HepG2 (cell line): ENCODE data around the gene GNG7. TPM values are rescaled to one million over a fixed set of nuclear protein-coding genes. Genes with fewer than 3 reads are reported as not detected.
A peak's percentile ranks its signal among the peaks of the same experiment; 100 is the strongest.

Source experiments
- DRAP1 ChIP-seq: IDR thresholded peaks from 2 replicates; pipeline ENCODE4 v1.6.1; 2016; ENCODE audit warnings: missing genetic modification reagents, missing compliant biosample characterization
- FOXA3 ChIP-seq: IDR thresholded peaks from 2 replicates; pipeline ENCODE4 v1.6.1; 2016; ENCODE audit warnings: missing genetic modification reagents, missing compliant biosample characterization
- GATA4 ChIP-seq: sonication (generic); IDR thresholded peaks from 2 replicates; pipeline ENCODE4 v1.6.1; 2016; ENCODE audit warnings: antibody characterized with exemption, low read depth, borderline replicate concordance
- KLF11 ChIP-seq: IDR thresholded peaks from 2 replicates; pipeline ENCODE4 v1.6.1; 2016; ENCODE audit warnings: missing compliant biosample characterization
- KLF6 ChIP-seq: IDR thresholded peaks from 2 replicates; pipeline ENCODE4 v1.8.0; 2016; ENCODE audit warnings: missing biosample characterization, missing genetic modification reagents
- PRDM15 ChIP-seq: sonication (generic); formaldehyde crosslinking; IDR thresholded peaks from 2 replicates; pipeline ENCODE4 v1.4.0; 2020; ENCODE audit warnings: missing genetic modification reagents
- TFAP4 ChIP-seq: sonication (generic); IDR thresholded peaks from 2 replicates; pipeline ENCODE4 v1.6.1; 2016; ENCODE audit warnings: low read depth, borderline replicate concordance
- THAP11 ChIP-seq: IDR thresholded peaks from 2 replicates; pipeline ENCODE4 v1.6.1; 2016; ENCODE audit warnings: missing biosample characterization, missing genetic modification reagents
- ZNF678 ChIP-seq: sonication (generic); formaldehyde crosslinking; IDR thresholded peaks from 2 replicates; pipeline ENCODE4 v1.4.0; 2020; ENCODE audit warnings: mild to moderate bottlenecking, missing genetic modification reagents
- ZNF713 ChIP-seq: sonication (generic); formaldehyde crosslinking; IDR thresholded peaks from 2 replicates; pipeline ENCODE4 v1.4.0; 2020; ENCODE audit warnings: mild to moderate bottlenecking, missing genetic modification reagents
- polyA plus RNA-seq, 8 experiments: library from polyadenylated mRNA; depleted of rRNA in 3 of 8; stranded (reverse) in 7 of 8; unstranded in 1 of 8; fragments of >200 nt; fragmentation: Illumina TruSeq in 4 of 8; extraction: Trizol in 4 of 8; gene quantifications; 2 replicates each; pipeline versions ENCODE4 v1.2.1 to v1.2.3, GENCODE V29; 2011 to 2016; ENCODE audit warnings: low read depth in 4 of 8, missing spikeins in 1 of 8, mixed read lengths in 1 of 8; ENCODE audit not compliant: insufficient read depth in 1 of 8
- total RNA-seq, 5 experiments: library from RNA; depleted of rRNA; stranded (reverse); fragments of >200 nt; fragmentation: Illumina TruSeq; extraction: Trizol; gene quantifications; 2 replicates each; pipeline ENCODE4 v1.2.3, GENCODE V29; 2016; ENCODE audit warnings: low read depth in 1 of 5
- TF ChIP-seq, protein P1 (sequence below): sonication (generic); formaldehyde crosslinking; IDR thresholded peaks from 2 replicates; pipeline ENCODE4 v1.4.0; 2020; ENCODE audit warnings: missing genetic modification reagents, borderline replicate concordance
- TF ChIP-seq, protein P2 (sequence below): sonication (generic); formaldehyde crosslinking; IDR thresholded peaks from 2 replicates; pipeline ENCODE4 v1.5.0; 2020; ENCODE audit warnings: missing genetic modification reagents, mild to moderate bottlenecking, borderline replicate concordance
- TF ChIP-seq, protein P3 (sequence below): IDR thresholded peaks from 2 replicates; pipeline ENCODE4 v1.6.1; 2012; ENCODE audit warnings: low read depth, low read length, improper control_type of control experiment
- TF ChIP-seq, protein P4 (sequence below): sonication (generic); formaldehyde crosslinking; IDR thresholded peaks from 2 replicates; pipeline ENCODE4 v1.8.0; 2022; ENCODE audit warnings: missing genetic modification reagents, mild to moderate bottlenecking, borderline replicate concordance

The GNG7 gene
- total and polyA plus RNA-seq, 2 of the 13 experiments (the other 11 are each of a cell fraction or from before 2014, with no cell fraction given), result 1.4 to 3.3 TPM

- TF ChIP-seq, protein P1, sequence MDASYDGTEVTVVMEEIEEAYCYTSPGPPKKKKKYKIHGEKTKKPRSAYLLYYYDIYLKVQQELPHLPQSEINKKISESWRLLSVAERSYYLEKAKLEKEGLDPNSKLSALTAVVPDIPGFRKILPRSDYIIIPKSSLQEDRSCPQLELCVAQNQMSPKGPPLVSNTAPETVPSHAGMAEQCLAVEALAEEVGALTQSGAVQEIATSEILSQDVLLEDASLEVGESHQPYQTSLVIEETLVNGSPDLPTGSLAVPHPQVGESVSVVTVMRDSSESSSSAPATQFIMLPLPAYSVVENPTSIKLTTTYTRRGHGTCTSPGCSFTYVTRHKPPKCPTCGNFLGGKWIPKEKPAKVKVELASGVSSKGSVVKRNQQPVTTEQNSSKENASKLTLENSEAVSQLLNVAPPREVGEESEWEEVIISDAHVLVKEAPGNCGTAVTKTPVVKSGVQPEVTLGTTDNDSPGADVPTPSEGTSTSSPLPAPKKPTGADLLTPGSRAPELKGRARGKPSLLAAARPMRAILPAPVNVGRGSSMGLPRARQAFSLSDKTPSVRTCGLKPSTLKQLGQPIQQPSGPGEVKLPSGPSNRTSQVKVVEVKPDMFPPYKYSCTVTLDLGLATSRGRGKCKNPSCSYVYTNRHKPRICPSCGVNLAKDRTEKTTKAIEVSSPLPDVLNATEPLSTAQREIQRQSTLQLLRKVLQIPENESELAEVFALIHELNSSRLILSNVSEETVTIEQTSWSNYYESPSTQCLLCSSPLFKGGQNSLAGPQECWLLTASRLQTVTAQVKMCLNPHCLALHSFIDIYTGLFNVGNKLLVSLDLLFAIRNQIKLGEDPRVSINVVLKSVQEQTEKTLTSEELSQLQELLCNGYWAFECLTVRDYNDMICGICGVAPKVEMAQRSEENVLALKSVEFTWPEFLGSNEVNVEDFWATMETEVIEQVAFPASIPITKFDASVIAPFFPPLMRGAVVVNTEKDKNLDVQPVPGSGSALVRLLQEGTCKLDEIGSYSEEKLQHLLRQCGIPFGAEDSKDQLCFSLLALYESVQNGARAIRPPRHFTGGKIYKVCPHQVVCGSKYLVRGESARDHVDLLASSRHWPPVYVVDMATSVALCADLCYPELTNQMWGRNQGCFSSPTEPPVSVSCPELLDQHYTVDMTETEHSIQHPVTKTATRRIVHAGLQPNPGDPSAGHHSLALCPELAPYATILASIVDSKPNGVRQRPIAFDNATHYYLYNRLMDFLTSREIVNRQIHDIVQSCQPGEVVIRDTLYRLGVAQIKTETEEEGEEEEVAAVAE, result 0 out of 2 replicates have a peak, but pooled peaks have one; percentile 11
- TF ChIP-seq KLF6 (CRISPR knock-in tag) (peak; percentile 59; the same call in 1 of the 2 replicates), THAP11 (peak; percentile 47; the same call in 1 of the 2 replicates), PRDM15 (peak; percentile 79; the same call in 1 of the 2 replicates), GATA4 (peak; percentile 61; the same call in 1 of the 2 replicates), KLF11 (CRISPR knock-in tag) (no peak), TFAP4 (peak; percentile 86; the same call in 1 of the 2 replicates), ZNF713 (CRISPR knock-in tag) (no peak), ZNF678 (CRISPR knock-in tag) (no peak), FOXA3 (peak; percentile 86), DRAP1 (CRISPR knock-in tag) (peak; percentile 56)
- TF ChIP-seq, protein P2, sequence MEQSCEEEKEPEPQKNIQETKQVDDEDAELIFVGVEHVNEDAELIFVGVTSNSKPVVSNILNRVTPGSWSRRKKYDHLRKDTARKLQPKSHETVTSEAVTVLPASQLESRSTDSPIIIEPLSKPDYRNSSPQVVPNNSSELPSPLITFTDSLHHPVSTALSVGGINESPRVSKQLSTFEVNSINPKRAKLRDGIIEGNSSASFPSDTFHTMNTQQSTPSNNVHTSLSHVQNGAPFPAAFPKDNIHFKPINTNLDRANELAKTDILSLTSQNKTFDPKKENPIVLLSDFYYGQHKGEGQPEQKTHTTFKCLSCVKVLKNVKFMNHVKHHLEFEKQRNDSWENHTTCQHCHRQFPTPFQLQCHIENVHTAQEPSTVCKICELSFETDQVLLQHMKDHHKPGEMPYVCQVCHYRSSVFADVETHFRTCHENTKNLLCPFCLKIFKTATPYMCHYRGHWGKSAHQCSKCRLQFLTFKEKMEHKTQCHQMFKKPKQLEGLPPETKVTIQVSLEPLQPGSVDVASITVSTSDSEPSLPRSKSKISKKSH, result peak; percentile 22; the same call in 1 of the 2 replicates
- TF ChIP-seq, protein P3, sequence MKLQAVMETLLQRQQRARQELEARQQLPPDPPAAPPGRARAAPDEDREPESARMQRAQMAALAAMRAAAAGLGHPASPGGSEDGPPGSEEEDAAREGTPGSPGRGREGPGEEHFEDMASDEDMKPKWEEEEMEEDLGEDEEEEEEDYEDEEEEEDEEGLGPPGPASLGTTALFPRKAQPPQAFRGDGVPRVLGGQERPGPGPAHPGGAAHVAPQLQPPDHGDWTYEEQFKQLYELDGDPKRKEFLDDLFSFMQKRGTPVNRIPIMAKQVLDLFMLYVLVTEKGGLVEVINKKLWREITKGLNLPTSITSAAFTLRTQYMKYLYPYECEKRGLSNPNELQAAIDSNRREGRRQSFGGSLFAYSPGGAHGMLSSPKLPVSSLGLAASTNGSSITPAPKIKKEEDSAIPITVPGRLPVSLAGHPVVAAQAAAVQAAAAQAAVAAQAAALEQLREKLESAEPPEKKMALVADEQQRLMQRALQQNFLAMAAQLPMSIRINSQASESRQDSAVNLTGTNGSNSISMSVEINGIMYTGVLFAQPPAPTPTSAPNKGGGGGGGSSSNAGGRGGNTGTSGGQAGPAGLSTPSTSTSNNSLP, result peak; percentile 11; the same call in 1 of the 2 replicates
- TF ChIP-seq, protein P4, sequence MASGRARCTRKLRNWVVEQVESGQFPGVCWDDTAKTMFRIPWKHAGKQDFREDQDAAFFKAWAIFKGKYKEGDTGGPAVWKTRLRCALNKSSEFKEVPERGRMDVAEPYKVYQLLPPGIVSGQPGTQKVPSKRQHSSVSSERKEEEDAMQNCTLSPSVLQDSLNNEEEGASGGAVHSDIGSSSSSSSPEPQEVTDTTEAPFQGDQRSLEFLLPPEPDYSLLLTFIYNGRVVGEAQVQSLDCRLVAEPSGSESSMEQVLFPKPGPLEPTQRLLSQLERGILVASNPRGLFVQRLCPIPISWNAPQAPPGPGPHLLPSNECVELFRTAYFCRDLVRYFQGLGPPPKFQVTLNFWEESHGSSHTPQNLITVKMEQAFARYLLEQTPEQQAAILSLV (CRISPR knock-in tag), result no peak
These were observed 114.3 kb downstream of the GNG7 start (continued) for GRCh38 chr19:2588081-2588777.
